ENCODE data around the gene ADGB.
A peak's percentile ranks its signal among the peaks of the same experiment; 100 is the strongest.
"Not testable (repeated sequence)": the region's sequence is repeated elsewhere in the genome, so short reads cannot be mapped to it uniquely, and the experiment has no call there.

ADGB gene

DNA sequence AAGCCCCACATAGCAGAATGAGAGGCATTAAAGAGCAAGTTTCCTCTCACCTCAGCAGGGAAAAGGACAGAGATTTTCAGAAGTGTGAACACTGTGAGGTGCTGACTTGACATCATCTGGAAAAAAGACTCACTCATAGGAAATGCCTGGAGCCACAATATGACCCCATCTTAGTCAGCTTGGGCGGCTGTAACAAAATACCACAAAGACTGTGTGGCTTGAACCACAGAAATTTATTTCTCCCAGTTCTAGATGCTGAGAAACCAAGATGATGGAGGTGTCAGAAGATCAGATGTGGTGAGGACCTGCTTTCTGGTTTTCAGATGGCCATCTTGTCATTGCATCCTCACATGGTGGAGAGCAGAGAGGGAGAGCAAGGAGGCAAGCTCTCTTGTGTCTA, 253.1 kb downstream of the ADGB start:
- H4K20me1 ChIP-seq: no peaks in the 10 kb centered on the region
- no peak overlapping the region for H3K4me3 ChIP-seq
- H3K9me3 ChIP-seq (replicated peaks in 1 of 11): peaks cover 0 to 12% (median 7%) of the 10 kb centered on the region in 11 experiments; a peak in 12 of 22 replicates
- H3K9ac ChIP-seq: no peak overlapping the region
- H3K4me2 ChIP-seq: no peak overlapping the region
- H3K4me1 ChIP-seq: peaks cover 0 to 10% (median 0%) of the 10 kb centered on the region in 10 experiments; a peak in 3 of 20 replicates
- H3K27ac ChIP-seq: no peak overlapping the region
- TF ChIP-seq Cebpa-rat (IDR thresholded peaks at IDR 0.05): no peak
- no peaks in the 10 kb centered on the region for H3K27me3 ChIP-seq
- H3K36me3 ChIP-seq: no peaks in the 10 kb centered on the region

DNA sequence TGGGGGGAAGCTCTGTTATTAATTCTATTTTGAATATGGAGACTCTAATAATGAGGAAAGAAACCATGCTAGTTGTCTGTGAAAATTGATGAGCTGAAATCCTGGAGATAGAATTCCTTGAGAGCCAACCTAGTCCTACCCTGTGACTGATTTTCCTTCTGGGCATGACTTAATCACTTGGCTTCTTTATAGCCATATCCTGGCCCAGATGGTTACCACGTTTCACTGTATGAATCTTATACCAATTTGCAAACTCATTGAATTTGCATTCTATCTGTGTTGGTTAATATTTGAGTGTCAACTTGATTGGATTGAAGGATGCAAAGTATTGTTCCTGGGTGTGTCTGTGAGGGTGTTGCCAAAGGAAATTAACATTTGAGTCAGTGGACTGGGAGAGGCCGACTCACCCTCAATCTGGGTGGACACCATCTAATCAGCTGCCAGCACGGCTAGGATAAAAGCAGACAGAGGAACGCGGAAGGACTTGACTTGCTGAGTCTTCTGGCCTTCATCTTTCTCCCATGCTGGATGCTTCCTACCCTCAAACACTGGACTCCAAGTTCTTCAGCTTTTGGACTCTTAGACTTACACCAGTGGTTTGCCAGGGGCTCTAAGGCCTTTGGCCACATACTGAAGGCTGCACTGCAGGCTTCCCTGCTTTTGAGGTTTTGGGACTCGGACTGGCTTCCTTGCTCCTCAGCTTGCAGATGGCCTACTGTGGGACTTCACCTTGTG, 255.9 kb downstream of the ADGB start:
- not testable (repeated sequence) for H4K20me1 ChIP-seq, H3K9ac ChIP-seq, H3K4me2 ChIP-seq, H3K36me3 ChIP-seq, H3K27me3 ChIP-seq, H3K4me3 ChIP-seq, H3K27ac ChIP-seq
- Histone ChIP-seq H3K9me3 (replicated peaks in 1 of 11) (peaks cover 0 to 12% (median 7%) of the 10 kb centered on the region in 11 experiments; a peak in 12 of 22 replicates), H3K4me1 (peaks cover 0 to 17% (median 2%) of the 10 kb centered on the region in 10 experiments; a peak in 5 of 20 replicates)

DNA sequence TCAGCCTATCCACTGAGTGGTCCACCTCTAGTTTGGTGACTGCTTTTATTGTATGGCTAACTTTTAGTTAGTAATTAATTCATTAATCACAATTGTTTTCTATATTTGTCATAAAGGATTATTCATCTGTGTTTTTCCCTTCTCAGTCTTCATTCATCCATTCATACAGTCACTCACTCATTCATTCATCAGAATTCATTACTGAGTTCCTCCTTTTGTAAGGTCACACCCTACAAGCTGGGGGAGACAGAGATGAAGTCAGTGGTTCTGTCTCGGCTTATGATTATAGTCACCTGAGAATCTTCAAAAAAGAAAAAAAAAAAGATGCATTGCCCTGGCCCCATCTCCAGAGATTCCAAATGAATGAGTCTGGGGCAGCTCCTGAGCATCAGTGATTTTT, 257.1 kb downstream of the ADGB start:
- no peak for TF ChIP-seq Cebpa-rat (IDR thresholded peaks at IDR 0.05)
- Histone ChIP-seq H3K9ac (no peak overlapping the region), H3K27me3 (no peaks in the 10 kb centered on the region), H3K9me3 (replicated peaks in 1 of 11) (peaks cover 0 to 12% (median 6%) of the 10 kb centered on the region in 11 experiments; a peak in 12 of 22 replicates), H4K20me1 (no peaks in the 10 kb centered on the region), H3K4me1 (peaks cover 0 to 17% (median 2%) of the 10 kb centered on the region in 10 experiments; a peak in 3 of 20 replicates), H3K36me3 (no peaks in the 10 kb centered on the region), H3K4me2 (no peak overlapping the region), H3K27ac (no peak overlapping the region), H3K4me3 (no peak overlapping the region)

DNA sequence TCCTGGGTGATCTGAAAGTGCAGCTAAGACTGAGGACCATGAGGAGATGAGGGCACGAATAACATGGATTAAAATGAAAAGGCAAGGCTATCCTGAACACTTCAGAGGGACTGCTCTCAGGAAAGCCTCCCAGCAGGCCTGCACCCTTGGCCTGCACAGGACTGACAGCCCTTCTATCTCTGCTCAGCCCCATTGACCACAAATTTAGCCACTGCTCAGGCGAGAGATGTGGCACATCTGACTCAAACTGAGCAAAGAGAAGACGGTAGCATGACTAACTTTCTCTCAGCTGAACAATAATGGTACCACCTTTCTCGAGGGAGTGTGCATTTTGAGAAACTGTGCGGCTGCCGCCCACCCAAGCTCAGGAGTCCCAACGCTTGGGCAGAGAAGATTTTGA, 257.5 kb downstream of the ADGB start:
- TF ChIP-seq Cebpa-rat (IDR thresholded peaks at IDR 0.05): no peak
- H3K27ac ChIP-seq: no peak overlapping the region
- no peaks in the 10 kb centered on the region for H3K27me3 ChIP-seq

DNA sequence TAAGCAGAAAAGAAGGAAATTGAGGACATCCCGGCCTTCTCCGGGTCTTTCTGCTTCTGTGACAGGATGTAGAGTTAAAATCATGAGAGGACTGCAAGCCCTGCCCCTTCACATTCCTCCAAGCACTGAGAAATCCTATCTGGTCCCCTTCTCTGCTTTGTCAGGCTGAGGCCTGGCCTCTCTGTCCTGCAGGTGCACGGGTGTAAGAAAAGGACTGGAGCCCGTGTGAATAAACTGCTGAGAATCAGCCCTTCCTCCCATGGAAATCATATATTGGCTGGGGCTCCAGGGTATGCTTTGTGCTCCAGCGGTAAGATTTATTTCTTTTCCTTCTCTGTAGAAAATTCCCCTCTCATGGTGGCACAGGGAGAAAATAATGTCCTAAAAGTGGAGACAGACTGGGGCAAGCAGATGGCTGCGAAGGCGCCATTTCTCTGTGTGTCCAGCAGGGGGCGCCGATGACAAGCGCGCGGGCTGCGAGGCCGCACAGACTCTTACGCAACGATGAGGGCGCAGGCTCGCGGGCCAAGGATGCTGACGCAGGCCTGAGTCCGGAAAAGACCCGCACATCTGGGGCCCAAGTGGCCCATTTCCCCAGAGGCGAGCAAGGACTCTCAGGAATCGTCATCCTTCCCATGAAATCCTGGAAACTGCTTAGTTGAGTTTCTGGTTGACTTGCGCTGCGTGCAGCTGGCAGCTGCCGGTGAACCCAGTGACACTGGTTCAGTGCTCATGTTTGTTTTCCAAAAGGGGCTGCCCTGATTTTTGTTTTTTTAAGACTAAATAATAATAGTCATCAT, 258.6 kb downstream of the ADGB start:
- Histone ChIP-seq H3K9ac (no peak overlapping the region), H3K36me3 (no peaks in the 10 kb centered on the region), H3K27ac (no peak overlapping the region), H3K9me3 (replicated peaks in 1 of 11) (peaks cover 0 to 7% (median 3%) of the 10 kb centered on the region in 11 experiments; a peak in 10 of 22 replicates), H3K4me1 (peaks cover 0 to 8% (median 0%) of the 10 kb centered on the region in 10 experiments; a peak in 2 of 20 replicates), H3K4me3 (no peak overlapping the region), H4K20me1 (no peaks in the 10 kb centered on the region), H3K4me2 (peak overlapping the region in 10 of 11 experiments; percentile 27 to 67 (median 56); a peak in 17 of 22 replicates), H3K27me3 (no peaks in the 10 kb centered on the region)
- TF ChIP-seq Cebpa-rat (IDR thresholded peaks at IDR 0.05): peak; percentile 41 to 95 (median 89); a peak in 20 of 22 replicates

More for the DNA sequence above, 257.5 kb downstream of the ADGB start:
- Histone ChIP-seq H3K4me3 (no peak overlapping the region), H3K9me3 (replicated peaks in 1 of 11) (peaks cover 0 to 12% (median 6%) of the 10 kb centered on the region in 11 experiments; a peak in 10 of 22 replicates), H3K9ac (no peak overlapping the region), H3K36me3 (no peaks in the 10 kb centered on the region), H4K20me1 (no peaks in the 10 kb centered on the region), H3K4me2 (no peak overlapping the region), H3K4me1 (peaks cover 0 to 17% (median 2%) of the 10 kb centered on the region in 10 experiments; a peak in 3 of 20 replicates)

DNA sequence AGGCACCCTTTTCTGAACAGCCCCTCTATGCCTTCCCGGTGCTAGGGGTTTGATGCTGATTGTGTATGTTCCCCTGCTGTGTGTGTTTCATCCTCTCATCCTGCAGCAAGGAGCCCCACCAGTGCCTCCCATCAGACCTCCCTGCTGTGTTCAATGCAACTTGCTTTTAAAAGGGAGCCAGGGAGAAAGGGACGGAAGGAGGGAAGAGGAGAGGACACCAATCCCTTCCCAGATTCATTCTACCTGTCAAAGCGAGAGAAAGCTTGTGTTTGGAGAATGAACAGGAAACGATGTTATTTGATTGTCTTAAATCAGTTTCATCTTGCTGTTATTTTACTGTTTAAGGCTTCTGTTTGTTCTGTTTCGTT, 259.2 kb downstream of the ADGB start:
- no peak overlapping the region for H3K9ac ChIP-seq
- TF ChIP-seq Cebpa-rat (IDR thresholded peaks at IDR 0.05): no peak
- no peak overlapping the region for H3K27ac ChIP-seq
- H3K4me2 ChIP-seq: peak overlapping the region in 10 of 11 experiments; percentile 27 to 67 (median 56); a peak in 14 of 22 replicates
- no peak overlapping the region for H3K4me3 ChIP-seq
- peaks cover 0 to 1% (median 0%) of the 10 kb centered on the region in 11 experiments; a peak in 1 of 22 replicates for H3K9me3 ChIP-seq (replicated peaks in 1 of 11)
- no peaks in the 10 kb centered on the region for H3K27me3 ChIP-seq
- no peaks in the 10 kb centered on the region for H3K36me3 ChIP-seq
- no peaks in the 10 kb centered on the region for H4K20me1 ChIP-seq
- H3K4me1 ChIP-seq: peaks cover 0 to 6% (median 0%) of the 10 kb centered on the region in 10 experiments; a peak in 2 of 20 replicates

DNA sequence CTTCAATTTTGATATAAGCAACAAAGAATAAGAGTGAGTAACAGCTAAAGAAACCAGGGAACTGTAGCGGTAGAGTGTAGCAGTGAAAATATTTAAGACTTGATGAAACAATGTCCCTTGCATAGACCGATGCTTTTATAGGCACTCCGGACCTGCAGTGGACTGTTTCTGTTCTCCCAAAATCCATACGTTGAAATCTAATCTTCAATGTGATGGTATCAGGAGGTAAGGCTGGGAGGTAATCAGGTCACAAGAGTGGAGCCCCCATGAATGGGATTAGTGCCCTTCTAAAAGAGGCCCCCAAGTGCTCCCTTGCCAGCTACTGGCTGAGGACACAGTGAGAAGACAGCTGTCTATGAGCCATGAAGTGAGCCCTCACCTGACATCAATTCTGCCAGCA, 260.4 kb downstream of the ADGB start:
- H3K27ac ChIP-seq: no peak overlapping the region
- H3K4me1 ChIP-seq: peaks cover 0 to 9% (median 0%) of the 10 kb centered on the region in 10 experiments; a peak in 3 of 20 replicates
- H3K27me3 ChIP-seq: no peaks in the 10 kb centered on the region
- H4K20me1 ChIP-seq: no peaks in the 10 kb centered on the region
- TF ChIP-seq Cebpa-rat (IDR thresholded peaks at IDR 0.05): no peak
- no peak overlapping the region for H3K4me3 ChIP-seq
- no peaks in the 10 kb centered on the region for H3K9me3 ChIP-seq (replicated peaks in 1 of 11)
- no peak overlapping the region for H3K4me2 ChIP-seq
- H3K9ac ChIP-seq: no peak overlapping the region
- no peaks in the 10 kb centered on the region for H3K36me3 ChIP-seq

DNA sequence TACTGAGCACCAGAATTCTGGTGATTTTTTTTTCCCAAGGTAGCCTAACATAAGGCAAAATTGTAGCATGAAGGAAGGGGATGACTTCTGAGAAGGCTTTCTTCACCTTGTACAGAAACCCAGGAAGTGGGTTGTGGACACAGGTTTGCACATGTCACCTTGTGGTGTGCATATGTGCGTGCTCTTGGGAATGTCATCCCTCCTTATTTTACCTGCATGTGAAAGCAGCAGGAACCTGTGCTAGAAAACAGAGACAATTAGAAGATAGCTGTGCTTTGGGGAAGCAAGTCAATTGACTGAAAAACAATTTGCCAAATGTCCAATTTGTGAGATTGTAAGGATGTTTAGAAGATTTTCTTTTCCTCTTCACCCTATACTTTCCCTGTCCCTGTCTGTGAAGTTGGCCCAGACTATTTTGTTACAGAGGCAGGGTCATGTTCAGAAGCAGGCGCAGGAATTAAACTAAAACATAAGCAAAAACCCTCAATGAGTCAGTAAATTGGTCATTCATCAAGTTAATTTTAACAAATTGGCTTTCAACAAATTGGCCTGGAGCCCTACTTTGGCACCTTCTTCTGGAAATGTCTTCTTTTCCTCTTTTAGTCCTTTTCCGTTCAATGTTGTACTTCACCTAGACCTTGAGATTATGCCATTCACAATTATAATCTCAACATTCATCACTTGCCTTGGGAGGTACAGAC, 261.2 kb downstream of the ADGB start:
- Histone ChIP-seq H3K4me1 (peaks cover 0 to 9% (median 0%) of the 10 kb centered on the region in 10 experiments; a peak in 3 of 20 replicates), H3K9me3 (replicated peaks in 1 of 11) (no peaks in the 10 kb centered on the region), H3K27ac (no peak overlapping the region), H3K9ac (no peak overlapping the region), H3K4me3 (no peak overlapping the region), H3K4me2 (no peak overlapping the region), H4K20me1 (no peaks in the 10 kb centered on the region), H3K27me3 (no peaks in the 10 kb centered on the region), H3K36me3 (no peaks in the 10 kb centered on the region)
- TF ChIP-seq Cebpa-rat (IDR thresholded peaks at IDR 0.05): no peak

DNA sequence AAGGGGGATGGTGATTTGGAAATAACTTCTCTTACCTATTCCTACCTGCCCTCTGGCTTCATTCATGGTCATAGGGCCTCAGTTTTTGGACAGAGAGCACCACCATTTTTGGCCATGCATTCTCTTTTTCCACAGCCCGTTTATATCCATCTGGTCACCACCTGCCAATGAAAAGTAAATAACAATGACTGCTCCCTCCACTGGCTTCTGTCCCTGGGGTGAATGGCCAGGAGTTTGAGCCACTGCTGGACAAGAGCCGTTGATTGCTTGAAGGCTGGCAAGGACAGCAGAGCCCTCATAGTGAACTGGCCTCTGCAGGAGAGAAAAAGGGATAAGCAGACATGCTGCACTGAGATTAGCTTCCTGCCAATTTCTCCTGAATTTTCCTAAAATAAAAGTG, 261.8 kb downstream of the ADGB start:
- H3K4me1 ChIP-seq: peaks cover 0 to 9% (median 0%) of the 10 kb centered on the region in 10 experiments; a peak in 3 of 20 replicates
- no peaks in the 10 kb centered on the region for H3K9me3 ChIP-seq (replicated peaks in 1 of 11)
- H3K4me3 ChIP-seq: no peak overlapping the region
- no peak overlapping the region for H3K27ac ChIP-seq
- H3K36me3 ChIP-seq: no peaks in the 10 kb centered on the region
- TF ChIP-seq Cebpa-rat (IDR thresholded peaks at IDR 0.05): no peak
- H3K9ac ChIP-seq: no peak overlapping the region
- no peaks in the 10 kb centered on the region for H4K20me1 ChIP-seq
- no peaks in the 10 kb centered on the region for H3K27me3 ChIP-seq
- H3K4me2 ChIP-seq: no peak overlapping the region
